HEK293 (cell line): ENCODE measurements around the gene PHF20.

Experiments used
- CTCF ChIA-PET: fragments of 350-600 bp; formaldehyde crosslinking; extraction: SDS; loops from one replicate; lab custom pipeline; 2021; ENCODE audit warnings: antibody characterized with exemption; lab: Yijun Ruan, JAX
- POLR2A ChIA-PET: fragments of 300-600 bp; formaldehyde crosslinking; extraction: SDS; loops from one replicate; lab custom pipeline; 2020; ENCODE audit warnings: antibody characterized with exemption, inconsistent platforms; lab: Yijun Ruan, JAX
- H3K27ac ChIP-seq: fragments of 200-500 bp; sonication (Bioruptor generic); 2 replicates; pipeline ENCODE4 v1.5.1; 2014; ENCODE audit warnings: low read depth, low read length, control low read depth, inconsistent platforms; ENCODE audit errors: extremely low read depth
- H3K36me3 ChIP-seq, 2 experiments: fragments of 200-500 bp in 1 of 2; sonication (Bioruptor generic) in 1 of 2; 1 replicate in 1 of 2; 2 replicates in 1 of 2; pipeline ENCODE4 v1.5.1; 2014 to 2017; ENCODE audit warnings: inconsistent platforms in 2 of 2, low read length in 2 of 2; ENCODE audit not compliant: control insufficient read depth in 2 of 2, insufficient read depth in 1 of 2
- H3K4me1 ChIP-seq: fragments of 200-500 bp; sonication (Bioruptor generic); 2 replicates; pipeline ENCODE4 v1.5.1; 2014; ENCODE audit warnings: mild to moderate bottlenecking, low read length, inconsistent platforms; ENCODE audit not compliant: control insufficient read depth, insufficient read depth
- H3K4me3 ChIP-seq: 2 replicates; pipeline ENCODE4 v1.5.1; 2011; ENCODE audit warnings: low read depth, mild to moderate bottlenecking, control low read depth, low read length, moderate library complexity
- H3K9me3 ChIP-seq: fragments of 200-500 bp; sonication (Bioruptor generic); 2 replicates; pipeline ENCODE4 v1.5.1; 2014; ENCODE audit warnings: low read depth, low read length, inconsistent platforms; ENCODE audit not compliant: control insufficient read depth, insufficient read depth
- HOXA7 ChIP-seq: sonication (generic); formaldehyde crosslinking; IDR thresholded peaks from 2 replicates; pipeline ENCODE4 v1.8.1; 2022; ENCODE audit warnings: missing genetic modification reagents, borderline replicate concordance
- MEIS1 ChIP-seq: sonication (generic); formaldehyde crosslinking; IDR thresholded peaks from 2 replicates; pipeline ENCODE4 v1.8.1; 2022; ENCODE audit warnings: missing genetic modification reagents, mild to moderate bottlenecking, borderline replicate concordance
- RBAK ChIP-seq: fragments of 450-650 bp; formaldehyde crosslinking; IDR thresholded peaks from 2 replicates; pipeline ENCODE4 v1.5.1; 2016; ENCODE audit warnings: missing biosample characterization, missing genetic modification characterization
- ZBTB1 ChIP-seq: fragments of 450-650 bp; formaldehyde crosslinking; IDR thresholded peaks from 2 replicates; pipeline ENCODE4 v1.5.1; 2016; ENCODE audit warnings: missing biosample characterization, missing genetic modification characterization
- ZNF10 ChIP-seq: fragments of 450-650 bp; formaldehyde crosslinking; IDR thresholded peaks from 2 replicates; pipeline ENCODE4 v1.5.1; 2017; ENCODE audit warnings: missing biosample characterization, missing genetic modification characterization
- ZNF140 ChIP-seq: fragments of 450-650 bp; formaldehyde crosslinking; IDR thresholded peaks from 2 replicates; pipeline ENCODE4 v1.5.1; 2016; ENCODE audit warnings: missing biosample characterization, missing genetic modification characterization
- ZNF184 ChIP-seq: fragments of 450-650 bp; IDR thresholded peaks from 2 replicates; pipeline ENCODE4 v1.5.1; 2018; ENCODE audit warnings: missing biosample characterization, mild to moderate bottlenecking, missing genetic modification characterization
- ZNF221 ChIP-seq: fragments of 450-650 bp; formaldehyde crosslinking; IDR thresholded peaks from 2 replicates; pipeline ENCODE4 v1.5.1; 2017; ENCODE audit warnings: missing biosample characterization, missing genetic modification characterization, borderline replicate concordance
- ZNF292 ChIP-seq: fragments of 450-650 bp; formaldehyde crosslinking; IDR thresholded peaks from 2 replicates; pipeline ENCODE4 v1.5.1; 2016; ENCODE audit warnings: low read depth, missing biosample characterization, missing genetic modification characterization, borderline replicate concordance
- ZNF341 ChIP-seq: fragments of 450-650 bp; formaldehyde crosslinking; IDR thresholded peaks from 2 replicates; pipeline ENCODE4; 2016; ENCODE audit warnings: low read depth, missing biosample characterization, missing genetic modification characterization
- ZNF391 ChIP-seq: fragments of 450-650 bp; formaldehyde crosslinking; IDR thresholded peaks from 2 replicates; pipeline ENCODE4 v1.5.1; 2016; ENCODE audit warnings: low read depth, missing biosample characterization, missing genetic modification characterization, borderline replicate concordance
- ZNF433 ChIP-seq: fragments of 450-650 bp; formaldehyde crosslinking; IDR thresholded peaks from 2 replicates; pipeline ENCODE4 v1.5.1; 2016; ENCODE audit warnings: missing biosample characterization, missing genetic modification characterization, low read depth
- ZNF510 ChIP-seq: fragments of 450-650 bp; formaldehyde crosslinking; IDR thresholded peaks from 2 replicates; pipeline ENCODE4 v1.5.1; 2018; ENCODE audit warnings: mild to moderate bottlenecking, missing genetic modification characterization, missing biosample characterization; ENCODE audit not compliant: insufficient replicate concordance
- ZNF571 ChIP-seq: fragments of 450-650 bp; formaldehyde crosslinking; IDR thresholded peaks from 2 replicates; pipeline ENCODE4 v1.5.0; 2017; ENCODE audit warnings: missing biosample characterization, missing genetic modification characterization
- ZNF596 ChIP-seq: fragments of 450-650 bp; IDR thresholded peaks from 2 replicates; pipeline ENCODE4 v1.5.0; 2018; ENCODE audit warnings: missing biosample characterization, mild to moderate bottlenecking, missing genetic modification characterization, moderate library complexity
- ZNF623 ChIP-seq: fragments of 450-650 bp; formaldehyde crosslinking; IDR thresholded peaks from 2 replicates; pipeline ENCODE4 v1.5.1; 2016; ENCODE audit warnings: missing biosample characterization, missing genetic modification characterization
- ZNF658 ChIP-seq: fragments of 450-650 bp; formaldehyde crosslinking; IDR thresholded peaks from 2 replicates; pipeline ENCODE4; 2016; ENCODE audit warnings: missing biosample characterization, missing genetic modification characterization
- ZSCAN30 ChIP-seq: fragments of 450-650 bp; IDR thresholded peaks from 2 replicates; pipeline ENCODE4 v1.5.1; 2018; ENCODE audit warnings: missing biosample characterization, mild to moderate bottlenecking, missing genetic modification characterization, moderate library complexity
- ZXDB ChIP-seq: fragments of 450-650 bp; formaldehyde crosslinking; IDR thresholded peaks from 2 replicates; pipeline ENCODE4 v1.5.1; 2016; ENCODE audit warnings: missing biosample characterization, missing genetic modification characterization
- TF ChIP-seq, protein P1 (sequence below): fragments of 450-650 bp; formaldehyde crosslinking; IDR thresholded peaks from 2 replicates; pipeline ENCODE4 v1.5.1; 2016; ENCODE audit warnings: missing biosample characterization, missing genetic modification characterization
- TF ChIP-seq, protein P2 (sequence below): fragments of 450-650 bp; formaldehyde crosslinking; IDR thresholded peaks from 2 replicates; pipeline ENCODE4 v1.5.1; 2016; ENCODE audit warnings: missing biosample characterization, missing genetic modification characterization, low read depth
- TF ChIP-seq, protein P3 (sequence below): fragments of 450-650 bp; formaldehyde crosslinking; IDR thresholded peaks from 2 replicates; pipeline ENCODE4 v1.5.1; 2017; ENCODE audit warnings: missing biosample characterization, missing genetic modification characterization
- TF ChIP-seq, protein P4 (sequence below): fragments of 450-650 bp; formaldehyde crosslinking; IDR thresholded peaks from 2 replicates; pipeline ENCODE4 v1.5.0; 2017; ENCODE audit warnings: missing biosample characterization, missing genetic modification characterization, borderline replicate concordance
- TF ChIP-seq, protein P5 (sequence below): fragments of 450-650 bp; formaldehyde crosslinking; IDR thresholded peaks from 2 replicates; pipeline ENCODE4 v1.5.1; 2016; ENCODE audit warnings: missing biosample characterization, missing genetic modification characterization, borderline replicate concordance

The PHF20 gene

DNA sequence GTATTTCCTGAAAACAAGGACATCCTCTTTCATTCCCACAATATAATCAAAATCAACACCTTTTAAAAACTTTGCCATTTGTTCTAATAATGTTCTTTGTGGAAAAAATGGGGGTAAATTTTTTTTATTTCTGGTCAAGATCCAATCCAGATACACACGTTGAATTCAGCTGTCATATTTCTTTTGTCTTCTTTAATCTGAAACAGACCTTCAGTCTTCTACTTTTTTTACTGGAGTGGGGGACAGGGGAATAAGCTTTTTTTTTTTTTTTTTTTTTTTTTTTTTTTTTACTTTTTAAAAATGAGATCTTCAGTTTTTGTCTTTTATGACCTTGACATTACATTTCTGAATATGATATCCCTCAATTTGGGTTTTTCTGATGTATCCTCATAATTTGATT lies 113.4 kb downstream of the PHF20 start:
- Histone ChIP-seq H3K36me3 (peaks cover 0 to 7% of the 10 kb centered on the region in 2 experiments; a peak in 2 of 3 replicates), H3K9me3 (no peaks in the 10 kb centered on the region), H3K4me1 (no peaks in the 10 kb centered on the region; the same call in 1 of the 2 replicates), H3K27ac (no peak overlapping the region), H3K4me3 (no peak overlapping the region)
- ChIA-PET POLR2A (interaction anchor here (0.8 to 3.9 kb wide), 2 partner anchors 36 to 143 kb away, joined by 5 to 28 read pairs; partner anchors contain the start of gene RBM39), CTCF (interaction anchor here (0.6 to 2.6 kb wide), 13 partner anchors 9 to 415 kb away, joined by 3 to 15 read pairs (median 5); partner anchors contain the start of gene RBM39)
- TF ChIP-seq ZXDB (tag by site-specific recombination) (no peak), ZNF10 (tag by site-specific recombination) (no peak), ZSCAN30 (no peak)
- TF ChIP-seq, protein P1, sequence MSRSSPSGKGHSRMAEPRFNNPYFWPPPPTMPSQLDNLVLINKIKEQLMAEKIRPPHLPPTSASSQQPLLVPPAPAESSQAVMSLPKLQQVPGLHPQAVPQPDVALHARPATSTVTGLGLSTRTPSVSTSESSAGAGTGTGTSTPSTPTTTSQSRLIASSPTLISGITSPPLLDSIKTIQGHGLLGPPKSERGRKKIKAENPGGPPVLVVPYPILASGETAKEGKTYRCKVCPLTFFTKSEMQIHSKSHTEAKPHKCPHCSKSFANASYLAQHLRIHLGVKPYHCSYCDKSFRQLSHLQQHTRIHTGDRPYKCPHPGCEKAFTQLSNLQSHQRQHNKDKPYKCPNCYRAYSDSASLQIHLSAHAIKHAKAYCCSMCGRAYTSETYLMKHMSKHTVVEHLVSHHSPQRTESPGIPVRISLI, result peak; percentile 94
- TF ChIP-seq, protein P2, sequence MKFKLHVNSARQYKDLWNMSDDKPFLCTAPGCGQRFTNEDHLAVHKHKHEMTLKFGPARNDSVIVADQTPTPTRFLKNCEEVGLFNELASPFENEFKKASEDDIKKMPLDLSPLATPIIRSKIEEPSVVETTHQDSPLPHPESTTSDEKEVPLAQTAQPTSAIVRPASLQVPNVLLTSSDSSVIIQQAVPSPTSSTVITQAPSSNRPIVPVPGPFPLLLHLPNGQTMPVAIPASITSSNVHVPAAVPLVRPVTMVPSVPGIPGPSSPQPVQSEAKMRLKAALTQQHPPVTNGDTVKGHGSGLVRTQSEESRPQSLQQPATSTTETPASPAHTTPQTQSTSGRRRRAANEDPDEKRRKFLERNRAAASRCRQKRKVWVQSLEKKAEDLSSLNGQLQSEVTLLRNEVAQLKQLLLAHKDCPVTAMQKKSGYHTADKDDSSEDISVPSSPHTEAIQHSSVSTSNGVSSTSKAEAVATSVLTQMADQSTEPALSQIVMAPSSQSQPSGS (tag by site-specific recombination), result no peak

DNA sequence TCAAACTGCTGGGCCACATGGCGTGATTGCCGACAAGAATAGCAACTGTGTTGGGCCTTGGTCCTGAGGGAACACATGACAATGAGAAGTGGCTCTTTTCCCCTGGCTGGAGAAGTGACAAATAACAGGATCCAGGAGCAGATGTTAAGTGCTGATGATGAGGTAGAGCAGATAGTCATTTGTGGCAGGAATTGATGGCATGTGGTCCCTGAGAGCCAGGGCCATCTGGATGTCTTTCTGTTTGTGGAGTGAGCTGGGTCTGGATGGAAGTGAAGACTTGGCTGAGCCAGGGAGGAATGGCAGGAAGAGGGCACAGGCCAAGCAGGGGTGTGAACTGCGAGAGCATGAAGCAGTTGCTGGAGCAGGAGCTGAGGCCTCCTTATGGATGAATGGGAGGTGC lies 114.7 kb downstream of the PHF20 start:
- no peak overlapping the region for H3K4me3 ChIP-seq
- no peak overlapping the region for H3K27ac ChIP-seq
- TF ChIP-seq HOXA7 (CRISPR knock-in tag), result no peak
- TF ChIP-seq ZNF571 (tag by site-specific recombination), result no peak
- no peak for TF ChIP-seq ZBTB1 (tag by site-specific recombination)
- TF ChIP-seq ZNF510 (tag by site-specific recombination), result no peak
- no peak for TF ChIP-seq ZNF140 (tag by site-specific recombination)
- no peak for TF ChIP-seq ZNF391 (tag by site-specific recombination)
- no peak for TF ChIP-seq ZNF433 (tag by site-specific recombination)
- TF ChIP-seq ZNF658, result no peak
- no peak for TF ChIP-seq ZNF341
- no peak for TF ChIP-seq ZNF221 (tag by site-specific recombination)
- TF ChIP-seq, protein P3, sequence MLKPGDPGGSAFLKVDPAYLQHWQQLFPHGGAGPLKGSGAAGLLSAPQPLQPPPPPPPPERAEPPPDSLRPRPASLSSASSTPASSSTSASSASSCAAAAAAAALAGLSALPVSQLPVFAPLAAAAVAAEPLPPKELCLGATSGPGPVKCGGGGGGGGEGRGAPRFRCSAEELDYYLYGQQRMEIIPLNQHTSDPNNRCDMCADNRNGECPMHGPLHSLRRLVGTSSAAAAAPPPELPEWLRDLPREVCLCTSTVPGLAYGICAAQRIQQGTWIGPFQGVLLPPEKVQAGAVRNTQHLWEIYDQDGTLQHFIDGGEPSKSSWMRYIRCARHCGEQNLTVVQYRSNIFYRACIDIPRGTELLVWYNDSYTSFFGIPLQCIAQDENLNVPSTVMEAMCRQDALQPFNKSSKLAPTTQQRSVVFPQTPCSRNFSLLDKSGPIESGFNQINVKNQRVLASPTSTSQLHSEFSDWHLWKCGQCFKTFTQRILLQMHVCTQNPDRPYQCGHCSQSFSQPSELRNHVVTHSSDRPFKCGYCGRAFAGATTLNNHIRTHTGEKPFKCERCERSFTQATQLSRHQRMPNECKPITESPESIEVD (tag by site-specific recombination), result no peak
- TF ChIP-seq ZNF292, result no peak
- no peak for TF ChIP-seq ZNF184 (tag by site-specific recombination)
- no peak for TF ChIP-seq MEIS1 (CRISPR knock-in tag)
- TF ChIP-seq, protein P4, sequence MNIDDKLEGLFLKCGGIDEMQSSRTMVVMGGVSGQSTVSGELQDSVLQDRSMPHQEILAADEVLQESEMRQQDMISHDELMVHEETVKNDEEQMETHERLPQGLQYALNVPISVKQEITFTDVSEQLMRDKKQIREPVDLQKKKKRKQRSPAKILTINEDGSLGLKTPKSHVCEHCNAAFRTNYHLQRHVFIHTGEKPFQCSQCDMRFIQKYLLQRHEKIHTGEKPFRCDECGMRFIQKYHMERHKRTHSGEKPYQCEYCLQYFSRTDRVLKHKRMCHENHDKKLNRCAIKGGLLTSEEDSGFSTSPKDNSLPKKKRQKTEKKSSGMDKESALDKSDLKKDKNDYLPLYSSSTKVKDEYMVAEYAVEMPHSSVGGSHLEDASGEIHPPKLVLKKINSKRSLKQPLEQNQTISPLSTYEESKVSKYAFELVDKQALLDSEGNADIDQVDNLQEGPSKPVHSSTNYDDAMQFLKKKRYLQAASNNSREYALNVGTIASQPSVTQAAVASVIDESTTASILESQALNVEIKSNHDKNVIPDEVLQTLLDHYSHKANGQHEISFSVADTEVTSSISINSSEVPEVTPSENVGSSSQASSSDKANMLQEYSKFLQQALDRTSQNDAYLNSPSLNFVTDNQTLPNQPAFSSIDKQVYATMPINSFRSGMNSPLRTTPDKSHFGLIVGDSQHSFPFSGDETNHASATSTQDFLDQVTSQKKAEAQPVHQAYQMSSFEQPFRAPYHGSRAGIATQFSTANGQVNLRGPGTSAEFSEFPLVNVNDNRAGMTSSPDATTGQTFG (tag by site-specific recombination), result no peak
- no peak for TF ChIP-seq RBAK (tag by site-specific recombination)
- no peak for TF ChIP-seq ZNF596 (tag by site-specific recombination)
- TF ChIP-seq, protein P5, sequence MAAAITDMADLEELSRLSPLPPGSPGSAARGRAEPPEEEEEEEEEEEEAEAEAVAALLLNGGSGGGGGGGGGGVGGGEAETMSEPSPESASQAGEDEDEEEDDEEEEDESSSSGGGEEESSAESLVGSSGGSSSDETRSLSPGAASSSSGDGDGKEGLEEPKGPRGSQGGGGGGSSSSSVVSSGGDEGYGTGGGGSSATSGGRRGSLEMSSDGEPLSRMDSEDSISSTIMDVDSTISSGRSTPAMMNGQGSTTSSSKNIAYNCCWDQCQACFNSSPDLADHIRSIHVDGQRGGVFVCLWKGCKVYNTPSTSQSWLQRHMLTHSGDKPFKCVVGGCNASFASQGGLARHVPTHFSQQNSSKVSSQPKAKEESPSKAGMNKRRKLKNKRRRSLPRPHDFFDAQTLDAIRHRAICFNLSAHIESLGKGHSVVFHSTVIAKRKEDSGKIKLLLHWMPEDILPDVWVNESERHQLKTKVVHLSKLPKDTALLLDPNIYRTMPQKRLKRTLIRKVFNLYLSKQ (tag by site-specific recombination), result no peak
- no peak for TF ChIP-seq ZNF623 (tag by site-specific recombination)
- peaks cover 0 to 7% of the 10 kb centered on the region in 2 experiments; a peak in 2 of 3 replicates for H3K36me3 ChIP-seq
- ChIA-PET CTCF (interaction anchor here (0.6 to 1.3 kb wide), 3 partner anchors 39 to 376 kb away, joined by 3 to 4 read pairs (median 4); partner anchors contain the start of gene SCAND1), POLR2A (no interaction called here)
- no peaks in the 10 kb centered on the region; the same call in 1 of the 2 replicates for H3K4me1 ChIP-seq
- no peaks in the 10 kb centered on the region for H3K9me3 ChIP-seq
